HCT116 (cell line): ENCODE data around the gene DNAJC10. TPM values are rescaled to one million over a fixed set of nuclear protein-coding genes. Genes with fewer than 3 reads are reported as not detected.

Source experiments
- ATAC-seq: fragments of 200-7000 bp; cut with Tn5 transposase; 2 replicates; pipeline ENCODE4 v1.9.1; 2020; ENCODE audit warnings: mild to moderate bottlenecking, moderate library complexity
- BruUV-seq: library from RNA; stranded (reverse); fragments of 400-500 nt; replicated peaks from 2 replicates; lab custom pipeline; 2021; lab: Mats Ljungman, UMichigan
- CTCF ChIA-PET: fragments of 300-600 bp; sonication (Branson Sonifier 250); formaldehyde crosslinking; loops from one replicate; lab custom pipeline; 2021; ENCODE audit warnings: antibody characterized with exemption; lab: Charles Lee
- POLR2A ChIA-PET: fragments of 300-600, 350-600 bp; sonication (Branson Sonifier 250); formaldehyde crosslinking; loops from one replicate; lab custom pipeline; 2021; ENCODE audit warnings: antibody characterized with exemption; lab: Charles Lee
- RAD21 ChIA-PET, 2 experiments: fragments of 300-600 bp; sonication (Branson Sonifier 250); formaldehyde crosslinking; loops; one replicate each; lab custom pipeline; 2023; ENCODE audit warnings: low total read pairs in 2 of 2; ENCODE audit not compliant: uncharacterized antibody in 2 of 2, unreplicated experiment in 2 of 2, low non-redundant PET in 1 of 2; lab: Charles Lee
- DNase-seq: peaks from one replicate; pipeline ENCODE4 v3.0.0-alpha.2; 2010; ENCODE audit warnings: low read depth, low spot score
- H2AFZ ChIP-seq: fragments of 200-600 bp; shearing (Covaris generic), sonication (generic); 2 replicates; pipeline ENCODE4 v1.6.1; 2017; ENCODE audit warnings: low read depth, mixed run types, mixed read lengths, antibody characterized with exemption, low read length; ENCODE audit not compliant: poor library complexity, severe bottlenecking
- H3K27ac ChIP-seq: 2 replicates; pipeline ENCODE4 v1.5.1; 2012; ENCODE audit warnings: low read depth, low read length
- H3K27me3 ChIP-seq: fragments of 200-600 bp; sonication (generic); 2 replicates; pipeline ENCODE4 v1.6.1; 2016; ENCODE audit warnings: mixed run types, low read length, mixed read lengths; ENCODE audit not compliant: insufficient read depth
- H3K36me3 ChIP-seq, 2 experiments: fragments of 200-500 bp in 1 of 2; fragments of 200-600 bp in 1 of 2; sonication (Bioruptor generic) in 1 of 2; sonication (generic) in 1 of 2; 2 replicates each; pipeline versions ENCODE4 v1.5.1 to v1.6.1; 2014 to 2016; ENCODE audit warnings: low read length in 2 of 2, inconsistent platforms in 1 of 2, mixed read lengths in 1 of 2, mixed run types in 1 of 2; ENCODE audit not compliant: insufficient read depth in 2 of 2, control insufficient read depth in 1 of 2
- H3K4me1 ChIP-seq, 2 experiments: fragments of 200-600 bp in 1 of 2; sonication (generic) in 1 of 2; 2 replicates each; pipeline versions ENCODE4 v1.5.1 to v1.6.1; 2012 to 2017; ENCODE audit warnings: low read length in 2 of 2, inconsistent platforms in 1 of 2, mild to moderate bottlenecking in 1 of 2, mixed read lengths in 1 of 2, mixed run types in 1 of 2, moderate library complexity in 1 of 2; ENCODE audit not compliant: insufficient read depth in 2 of 2, control insufficient read depth in 1 of 2
- H3K4me2 ChIP-seq: fragments of 200-600 bp; sonication (generic); 2 replicates; pipeline ENCODE4 v1.6.1; 2017; ENCODE audit warnings: mixed run types, low read length, mixed read lengths
- H3K4me3 ChIP-seq, 2 experiments: fragments of 200-600 bp in 1 of 2; sonication (generic) in 1 of 2; replicated peaks in 1 of 2; 2 replicates each; pipeline ENCODE4 v1.5.1; 2011 to 2016; ENCODE audit warnings: low read length in 2 of 2, control low read depth in 1 of 2, low read depth in 1 of 2, mild to moderate bottlenecking in 1 of 2, mixed read lengths in 1 of 2, mixed run types in 1 of 2
- H3K79me2 ChIP-seq: fragments of 200-600 bp; sonication (generic); 2 replicates; pipeline ENCODE4 v1.6.1; 2017; ENCODE audit warnings: mild to moderate bottlenecking, mixed run types, low read length, moderate library complexity, mixed read lengths; ENCODE audit not compliant: insufficient read depth
- H3K9ac ChIP-seq: fragments of 200-600 bp; sonication (generic); 2 replicates; pipeline ENCODE4 v1.6.1; 2016; ENCODE audit warnings: low read length, mixed read lengths
- H3K9me2 ChIP-seq: fragments of 200-600 bp; sonication (generic), shearing (Covaris generic); 2 replicates; pipeline ENCODE4 v1.6.1; 2017; ENCODE audit warnings: mixed run types, mild to moderate bottlenecking, moderate library complexity; ENCODE audit not compliant: insufficient read depth
- H3K9me3 ChIP-seq, 2 experiments: fragments of 200-500 bp in 1 of 2; fragments of 200-600 bp in 1 of 2; sonication (Bioruptor generic) in 1 of 2; sonication (generic) in 1 of 2; 2 replicates each; pipeline ENCODE4 v1.6.1; 2014 to 2017; ENCODE audit warnings: low read length in 2 of 2, mixed read lengths in 2 of 2, inconsistent platforms in 1 of 2, low read depth in 1 of 2, mild to moderate bottlenecking in 1 of 2, mixed run types in 1 of 2, moderate library complexity in 1 of 2; ENCODE audit not compliant: control insufficient read depth in 1 of 2, insufficient read depth in 1 of 2
- H4K20me1 ChIP-seq: fragments of 200-600 bp; sonication (generic), shearing (Covaris generic); 2 replicates; pipeline ENCODE4 v1.6.1; 2017; ENCODE audit warnings: mixed run types, mild to moderate bottlenecking, moderate library complexity; ENCODE audit not compliant: insufficient read depth
- CTCF ChIP-seq, 3 experiments: fragments of 200-600 bp in 1 of 3; sonication (generic) in 1 of 3; IDR thresholded peaks in 2 of 3; conservative IDR thresholded peaks in 1 of 3; 2 replicates each; pipeline ENCODE4 v1.5.1; 2012 to 2017; ENCODE audit warnings: low read depth in 2 of 3, low read length in 2 of 3, antibody characterized with exemption in 1 of 3, borderline replicate concordance in 1 of 3, control low read depth in 1 of 3, mild to moderate bottlenecking in 1 of 3, mixed read lengths in 1 of 3, mixed run types in 1 of 3, moderate library complexity in 1 of 3; ENCODE audit not compliant: insufficient read depth in 1 of 3
- EGR1 ChIP-seq: IDR thresholded peaks from 2 replicates; pipeline ENCODE4 v1.6.1; 2012; ENCODE audit warnings: low read depth
- ELF1 ChIP-seq: IDR thresholded peaks from 2 replicates; pipeline ENCODE4 v1.6.1; 2012; ENCODE audit warnings: low read depth, borderline replicate concordance
- EZH2 ChIP-seq: fragments of 200-600 bp; sonication (generic); IDR thresholded peaks from 2 replicates; pipeline ENCODE4 v1.6.1; 2017; ENCODE audit warnings: antibody characterized with exemption, mixed run types
- EZH2phosphoT487 ChIP-seq: fragments of 200-600 bp; IDR thresholded peaks from 2 replicates; pipeline ENCODE4 v1.6.1; 2018; ENCODE audit warnings: antibody characterized with exemption, borderline replicate concordance
- JUND ChIP-seq: IDR thresholded peaks from 2 replicates; pipeline ENCODE4 v1.6.1; 2012
- POLR2AphosphoS5 ChIP-seq: IDR thresholded peaks from 2 replicates; pipeline ENCODE4 v1.6.1; 2011; ENCODE audit warnings: mild to moderate bottlenecking, low read depth, low read length, moderate library complexity
- REST ChIP-seq: IDR thresholded peaks from 2 replicates; pipeline ENCODE4 v1.6.1; 2012; ENCODE audit warnings: low read depth
- SIN3A ChIP-seq: IDR thresholded peaks from 2 replicates; pipeline ENCODE4 v1.6.1; 2012; ENCODE audit warnings: low read depth
- SRF ChIP-seq: IDR thresholded peaks from 2 replicates; pipeline ENCODE4 v1.6.1; 2012; ENCODE audit warnings: low read depth
- ZBTB33 ChIP-seq: IDR thresholded peaks from 2 replicates; pipeline ENCODE4 v1.6.1; 2011; ENCODE audit warnings: mild to moderate bottlenecking, low read length, moderate library complexity; ENCODE audit not compliant: insufficient replicate concordance; ENCODE audit errors: extremely low read depth
- intact Hi-C: fragments of 100-400 bp; cut with micrococcal nuclease; formaldehyde crosslinking; loops from 2 replicates; pipeline ENCODE4 v1.10.0; 2022
- total RNA-seq: library from RNA; stranded (reverse); gene quantifications from one replicate; pipeline ENCODE4 v1.2.1, GENCODE V29; 2021; ENCODE audit not compliant: unreplicated experiment

Gene DNAJC10
- total RNA-seq, 1 experiment from 2014 or later = 80.4 TPM

DNA sequence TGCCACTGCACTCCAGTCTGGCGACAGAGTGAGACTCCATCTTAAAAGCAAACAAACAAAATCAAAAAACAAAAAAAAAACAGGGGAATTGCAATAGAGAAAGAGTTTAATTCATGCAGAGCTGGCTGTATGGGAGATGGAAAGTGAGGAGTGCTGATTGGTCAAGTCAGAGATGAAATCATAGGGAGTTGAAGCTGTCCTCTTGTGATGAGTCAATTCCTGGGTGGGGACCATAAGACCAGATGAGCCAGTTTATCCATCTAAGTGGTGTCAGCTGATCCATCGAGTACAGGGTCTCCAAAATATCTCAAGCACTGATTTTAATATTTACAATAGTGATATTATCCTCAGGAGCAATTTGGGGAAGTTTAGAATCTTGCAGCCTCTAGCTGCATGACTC, 105.1 kb downstream of the DNAJC10 start:
- POLR2A ChIA-PET = no interaction called here
- BruUV-seq = no TSS peak
- RAD21 ChIA-PET = no interaction called here
- no peak for TF ChIP-seq ZBTB33
- TF ChIP-seq SRF = no peak
- TF ChIP-seq EZH2 = no peak
- TF ChIP-seq EZH2phosphoT487 = no peak
- TF ChIP-seq CTCF (IDR thresholded peaks at IDR 0.05 in 2 of 3, conservative IDR thresholded peaks at IDR 0.05 in 1 of 3; ENCODE audit: borderline replicate concordance in 1 of 3, insufficient read depth in 1 of 3, low read depth in 2 of 3, low read length in 2 of 3) = no peak
- H3K4me3 ChIP-seq = no peak overlapping the region
- no peaks in the 10 kb centered on the region for H3K4me1 ChIP-seq
- H3K9ac ChIP-seq = no peak overlapping the region
- intact Hi-C loops = no loop called here
- no peak overlapping the region for H3K4me2 ChIP-seq
- no peak overlapping the region for H3K27ac ChIP-seq
- no peak overlapping the region for H2AFZ ChIP-seq
- H3K79me2 ChIP-seq = no peaks in the 10 kb centered on the region
- ATAC-seq (no peak), DNase-seq (no peak)
- H3K36me3 ChIP-seq = no peaks in the 10 kb centered on the region
- no peaks in the 10 kb centered on the region for H4K20me1 ChIP-seq
- H3K27me3 ChIP-seq = no peaks in the 10 kb centered on the region
- H3K9me3 ChIP-seq = no peaks in the 10 kb centered on the region
- CTCF ChIA-PET = no interaction called here
- no peaks in the 10 kb centered on the region for H3K9me2 ChIP-seq

- H3K9me2 ChIP-seq = no peaks in the 10 kb centered on the region
- ChIA-PET POLR2A (no interaction called here), CTCF (no interaction called here), RAD21 (no interaction called here)
- H3K4me2 ChIP-seq = no peak overlapping the region
- H2AFZ ChIP-seq = no peak overlapping the region
- no peaks in the 10 kb centered on the region for H4K20me1 ChIP-seq
- no peak overlapping the region for H3K4me3 ChIP-seq
- no peaks in the 10 kb centered on the region for H3K4me1 ChIP-seq
- H3K27ac ChIP-seq = no peak overlapping the region
- no peaks in the 10 kb centered on the region for H3K36me3 ChIP-seq
- intact Hi-C loops = no loop called here
- no peaks in the 10 kb centered on the region for H3K9me3 ChIP-seq
- no peak overlapping the region for H3K9ac ChIP-seq
- H3K27me3 ChIP-seq = no peaks in the 10 kb centered on the region
- DNase-seq (no peak), ATAC-seq (no peak)
- no TSS peak for BruUV-seq
- H3K79me2 ChIP-seq = no peaks in the 10 kb centered on the region
- TF ChIP-seq EGR1 = no peak
- no peak for TF ChIP-seq JUND
- TF ChIP-seq REST = no peak
- TF ChIP-seq POLR2AphosphoS5 = no peak
- no peak for TF ChIP-seq SRF
- no peak for TF ChIP-seq EZH2phosphoT487
- no peak for TF ChIP-seq SIN3A
- TF ChIP-seq ELF1 = no peak
Measured at GRCh38 chr2:182822733-182823132, 106.7 kb downstream of the DNAJC10 start.
